ENCODE data around the gene MAPKBP1.

MAPKBP1 gene

GRCh38 chr15:41869770-41870688 is 95.7 kb downstream of the MAPKBP1 start:
- DNase-seq = no peak

GRCh38 chr15:41870689-41871081 is 96.4 kb downstream of the MAPKBP1 start:
- DNase-seq = peak; percentile 44

GRCh38 chr15:41871175-41871905 is 97.1 kb downstream of the MAPKBP1 start:
- no peak for DNase-seq

GRCh38 chr15:41872166-41872747 is 98.0 kb downstream of the MAPKBP1 start:
- no peak for DNase-seq

GRCh38 chr15:41873711-41874110 is 99.4 kb downstream of the MAPKBP1 start:
- DNase-seq = no peak

- no peak for DNase-seq
Measured at GRCh38 chr15:41874736-41875135, 100.5 kb downstream of the MAPKBP1 start.

- DNase-seq = no peak
Measured at GRCh38 chr15:41876007-41876406, 101.7 kb downstream of the MAPKBP1 start.

- no peak for DNase-seq
Measured at GRCh38 chr15:41876689-41877088, 102.4 kb downstream of the MAPKBP1 start.
